H1 (cell line): ENCODE measurements around the gene TAAR8. TPM values are rescaled to one million over a fixed set of nuclear protein-coding genes. Genes with fewer than 3 reads are reported as not detected.

ENCODE experiments used
- ASH2L ChIP-seq: fragments of 200-600, 300-600 bp; sonication (generic); IDR thresholded peaks from one replicate; pipeline ENCODE4 v1.7.1; 2017; ENCODE audit warnings: low read length
- HDAC2 ChIP-seq, 2 experiments: fragments of 300-600 bp in 1 of 2; sonication (generic) in 1 of 2; IDR thresholded peaks; 2 replicates each; pipeline ENCODE4 v1.6.1; 2011 to 2012; ENCODE audit warnings: low read depth in 2 of 2, low read length in 2 of 2, mild to moderate bottlenecking in 2 of 2, moderate library complexity in 2 of 2, borderline replicate concordance in 1 of 2, inconsistent platforms in 1 of 2
- SP2 ChIP-seq: IDR thresholded peaks from 2 replicates; pipeline ENCODE4 v1.6.1; 2012; ENCODE audit warnings: mild to moderate bottlenecking, low read length, inconsistent platforms
- TCF12 ChIP-seq: IDR thresholded peaks from 2 replicates; pipeline ENCODE4 v1.6.1; 2011; ENCODE audit warnings: low read depth, mild to moderate bottlenecking, low read length
- YY1 ChIP-seq: IDR thresholded peaks from 2 replicates; pipeline ENCODE4 v1.6.1; 2011; ENCODE audit warnings: low read depth, mild to moderate bottlenecking, low read length
- polyA plus RNA-seq, 7 experiments: library from polyadenylated mRNA; depleted of rRNA in 3 of 7; stranded (reverse) in 5 of 7; unstranded in 2 of 7; fragments of >200 nt in 5 of 7; fragments of 200-250 nt in 2 of 7; gene quantifications; 1 replicate in 5 of 7; 2 replicates in 1 of 7; 4 replicates in 1 of 7; pipeline versions ENCODE4 v1.2.1 to v1.2.3, GENCODE V29; 2011 to 2013; ENCODE audit warnings: missing spikeins in 2 of 7, mixed read lengths in 2 of 7
- total RNA-seq: library from RNA; stranded (reverse); fragmentation: NEBNext Ultra II Directional; extraction: Animal tissue kit (Norgen Biotek cat#: 25700); gene quantifications from 2 replicates; pipeline ENCODE4 v1.2.1, GENCODE V29; 2021

The TAAR8 gene
- total and polyA plus RNA-seq, 2 of the 8 experiments (the other 6 are each of a cell fraction or from before 2014, with no cell fraction given) = not detected

DNA sequence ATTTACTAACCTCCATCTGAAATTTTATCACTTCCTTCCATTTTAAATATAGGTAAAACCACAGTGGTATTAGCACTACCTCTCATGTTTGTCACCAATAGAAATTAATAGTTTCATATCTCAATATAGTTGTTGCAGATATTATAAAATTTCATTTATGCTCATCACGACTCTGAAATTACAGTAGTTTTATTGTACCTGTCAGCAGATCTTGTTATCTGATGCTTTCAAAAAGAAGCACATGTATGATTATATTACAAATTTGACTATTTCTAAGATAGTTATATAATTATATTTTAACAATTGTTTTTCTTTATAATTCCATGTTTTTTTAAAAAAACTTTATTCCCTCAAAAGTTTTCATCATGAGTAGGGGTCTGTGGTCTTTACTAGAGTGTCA is 32.2 kb downstream of the TAAR8 start (continued):
- TF ChIP-seq SP2 (no peak), TCF12 (no peak), YY1 (no peak), HDAC2 (IDR thresholded peaks at IDR 0.05; ENCODE audit: borderline replicate concordance in 1 of 2, low read depth in 2 of 2, low read length in 2 of 2) (no peak), ASH2L (no peak)
